Vagina (tissue), 2 donors: ENCODE data around the gene NRXN3.

Source experiments
- CTCF ChIP-seq, 3 experiments: fragments of 450-650 bp in 2 of 3; fragments of 200-600 bp in 1 of 3; sonication (generic) in 1 of 3; IDR thresholded peaks; one replicate each; pipeline ENCODE4 v1.5.1; 2017 to 2019; ENCODE audit warnings: antibody characterized with exemption in 3 of 3, mild to moderate bottlenecking in 2 of 3, moderate library complexity in 2 of 3
- POLR2AphosphoS5 ChIP-seq, 2 donors: sonication (generic); formaldehyde crosslinking; IDR thresholded peaks; one replicate each; pipeline ENCODE4 v1.9.0; 2017; ENCODE audit warnings: antibody characterized with exemption in 2 of 2, mild to moderate bottlenecking in 2 of 2, low read depth in 1 of 2; ENCODE audit not compliant: insufficient read depth in 1 of 2

- TF ChIP-seq CTCF (IDR thresholded peaks at IDR 0.05): no peak
- TF ChIP-seq POLR2AphosphoS5 (IDR thresholded peaks at IDR 0.05; ENCODE audit: insufficient read depth in 1 of 2, low read depth in 1 of 2): no peak
These were observed 1456.9 kb downstream of the NRXN3 start for GRCh38 chr14:79627058-79627457.
